Measurements from ENCODE around the gene TMEM245. TPM values are rescaled to one million over a fixed set of nuclear protein-coding genes. Genes with fewer than 3 reads are reported as not detected.

The TMEM245 gene
- total RNA-seq, 2 donors from 2014 or later: 67.4 to 79.3 TPM

GRCh38 chr9:109013679-109014607, 105.8 kb downstream of the TMEM245 start:
- DNase-seq (peak; percentile 40), ATAC-seq (peak in 1 of 2 donors; percentile 3)
- intact Hi-C loops (cut with DNase I): no loop called here

GRCh38 chr9:109012876-109013678, 106.7 kb downstream of the TMEM245 start, which contains the start of gene CTNNAL1:
Gene CTNNAL1, minus strand, starts transcription at chr9:109013499. Its CDS starts 57 bp downstream, at chr9:109013442.
- ATAC-seq: peak; percentile 97
- DNase-seq: peak; percentile 95

GRCh38 chr9:109012009-109012875, 107.5 kb downstream of the TMEM245 start:
- intact Hi-C loops (cut with DNase I): no loop called here
- DNase-seq: peak; percentile 68
- peak; percentile 24 to 66 for ATAC-seq

More at GRCh38 chr9:109012876-109013678, 106.7 kb downstream of the TMEM245 start, which contains the start of gene CTNNAL1:
- intact Hi-C loops (cut with DNase I): no loop called here

- ATAC-seq (no peak), DNase-seq (no peak)
- intact Hi-C loops (cut with DNase I): no loop called here
These were observed 108.5 kb downstream of the TMEM245 start for GRCh38 chr9:109011231-109011671.

GRCh38 chr9:109010746-109011145, 109.0 kb downstream of the TMEM245 start:
- no peak for DNase-seq
- intact Hi-C loops (cut with DNase I): no loop called here
- no peak for ATAC-seq

- intact Hi-C loops (cut with DNase I): loop anchor here in 1 of 2 donors (5.0 kb wide), 1 partner anchor 38 kb away; no protein-coding TSS in a partner anchor
- ATAC-seq (no peak), DNase-seq (no peak)
These were observed 114.1 kb downstream of the TMEM245 start for GRCh38 chr9:109005678-109006077.

- no peak for ATAC-seq
- intact Hi-C loops (cut with DNase I): no loop called here
These were observed 116.6 kb downstream of the TMEM245 start for GRCh38 chr9:109003116-109003515.

GRCh38 chr9:109002141-109002540, 117.6 kb downstream of the TMEM245 start:
- ATAC-seq: no peak
- DNase-seq: no peak
- intact Hi-C loops (cut with DNase I): no loop called here

More at GRCh38 chr9:109003116-109003515, 116.6 kb downstream of the TMEM245 start:
- DNase-seq: no peak

GRCh38 chr9:109001275-109001676, 118.5 kb downstream of the TMEM245 start:
- DNase-seq: no peak
- intact Hi-C loops (cut with DNase I): no loop called here
- peak in 1 of 2 donors; percentile 34 for ATAC-seq

GRCh38 chr9:108997112-108997511, 122.6 kb downstream of the TMEM245 start:
- no peak for DNase-seq
- intact Hi-C loops (cut with DNase I): no loop called here
- ATAC-seq: no peak

GRCh38 chr9:108996643-108997042, 123.1 kb downstream of the TMEM245 start:
- no peak for DNase-seq
- intact Hi-C loops (cut with DNase I): no loop called here
- ATAC-seq: no peak

- ATAC-seq: peak; percentile 84 to 89
- peak; percentile 70 for DNase-seq
- intact Hi-C loops (cut with DNase I): no loop called here
These were observed 125.1 kb downstream of the TMEM245 start for GRCh38 chr9:108994695-108995094.

GRCh38 chr9:108991479-108991878, 128.3 kb downstream of the TMEM245 start:
- ATAC-seq: peak in 1 of 2 donors; percentile 64
- peak; percentile 33 for DNase-seq

GRCh38 chr9:108983885-108984284, 135.9 kb downstream of the TMEM245 start:
- ATAC-seq: no peak
- no peak for DNase-seq
- intact Hi-C loops (cut with DNase I): no loop called here

More at GRCh38 chr9:108991479-108991878, 128.3 kb downstream of the TMEM245 start:
- intact Hi-C loops (cut with DNase I): no loop called here

GRCh38 chr9:108980893-108981292, 138.9 kb downstream of the TMEM245 start:
- ATAC-seq: peak in 1 of 2 donors; percentile 60
- DNase-seq: no peak
- intact Hi-C loops (cut with DNase I): no loop called here

- DNase-seq: no peak
- ATAC-seq: no peak
- intact Hi-C loops (cut with DNase I): no loop called here
These were observed 141.5 kb downstream of the TMEM245 start for GRCh38 chr9:108978205-108978604.

GRCh38 chr9:108973895-108974294, 145.9 kb downstream of the TMEM245 start:
- DNase-seq (no peak), ATAC-seq (peak; percentile 71 to 80)
- intact Hi-C loops (cut with DNase I): no loop called here

- ATAC-seq: peak; percentile 46 to 57
- no peak for DNase-seq
- intact Hi-C loops (cut with DNase I): no loop called here
These were observed 147.0 kb downstream of the TMEM245 start for GRCh38 chr9:108972626-108973209.
